ENCODE measurements around the gene BMP7.

The BMP7 gene

GRCh38 chr20:57186192-57186591, 80.2 kb downstream of the BMP7 start:
- no peak for TF ChIP-seq CTCF (conservative IDR thresholded peaks at IDR 0.05; ENCODE audit: control insufficient read depth, insufficient read depth, low read depth, low read length)
- no peak overlapping the region for H3K4me3 ChIP-seq (ENCODE audit: control insufficient read depth, low read depth, low read length)
- no peak for DNase-seq (ENCODE audit: low read depth)

- no peak overlapping the region for H3K4me3 ChIP-seq (ENCODE audit: control insufficient read depth, low read depth, low read length)
- DNase-seq (ENCODE audit: low read depth) = no peak
- TF ChIP-seq CTCF (conservative IDR thresholded peaks at IDR 0.05; ENCODE audit: control insufficient read depth, insufficient read depth, low read depth, low read length) = no peak
Observed at GRCh38 chr20:57185188-57185743, 81.2 kb downstream of the BMP7 start.

- H3K4me3 ChIP-seq (ENCODE audit: control insufficient read depth, low read depth, low read length) = no peak overlapping the region
- DNase-seq (ENCODE audit: low read depth) = no peak
- TF ChIP-seq CTCF (conservative IDR thresholded peaks at IDR 0.05; ENCODE audit: control insufficient read depth, insufficient read depth, low read depth, low read length) = no peak
Observed at GRCh38 chr20:57183457-57184009, 82.9 kb downstream of the BMP7 start.

GRCh38 chr20:57181639-57182038, 84.8 kb downstream of the BMP7 start:
- no peak for TF ChIP-seq CTCF (conservative IDR thresholded peaks at IDR 0.05; ENCODE audit: control insufficient read depth, insufficient read depth, low read depth, low read length)
- no peak overlapping the region for H3K4me3 ChIP-seq (ENCODE audit: control insufficient read depth, low read depth, low read length)
- no peak for DNase-seq (ENCODE audit: low read depth)

- H3K4me3 ChIP-seq (ENCODE audit: control insufficient read depth, low read depth, low read length) = no peak overlapping the region
- no peak for TF ChIP-seq CTCF (conservative IDR thresholded peaks at IDR 0.05; ENCODE audit: control insufficient read depth, insufficient read depth, low read depth, low read length)
- no peak for DNase-seq (ENCODE audit: low read depth)
Observed at GRCh38 chr20:57180954-57181353, 85.5 kb downstream of the BMP7 start.

- no peak for DNase-seq (ENCODE audit: low read depth)
- no peak overlapping the region for H3K4me3 ChIP-seq (ENCODE audit: control insufficient read depth, low read depth, low read length)
- no peak for TF ChIP-seq CTCF (conservative IDR thresholded peaks at IDR 0.05; ENCODE audit: control insufficient read depth, insufficient read depth, low read depth, low read length)
Observed at GRCh38 chr20:57180387-57180786, 86.1 kb downstream of the BMP7 start.

GRCh38 chr20:57179265-57179664, 87.2 kb downstream of the BMP7 start:
- no peak overlapping the region for H3K4me3 ChIP-seq (ENCODE audit: control insufficient read depth, low read depth, low read length)
- peak; percentile 42 for DNase-seq (ENCODE audit: low read depth)
- TF ChIP-seq CTCF (conservative IDR thresholded peaks at IDR 0.05; ENCODE audit: control insufficient read depth, insufficient read depth, low read depth, low read length) = no peak
